DOHH2 (cell line): ENCODE results near the gene TRIM9.

ENCODE experiments used
- H3F3A ChIP-seq: fragments of 200-600 bp; sonication (generic), shearing (Covaris generic); 2 replicates; pipeline ENCODE4 v1.6.0; 2016; ENCODE audit warnings: antibody characterized with exemption, mild to moderate bottlenecking; ENCODE audit not compliant: control insufficient read depth, insufficient read depth
- H3K27ac ChIP-seq: fragments of 200-600 bp; sonication (generic); 2 replicates; pipeline ENCODE4 v1.5.1; 2014; ENCODE audit warnings: low read depth, mild to moderate bottlenecking, low read length, moderate library complexity
- H3K27me3 ChIP-seq: fragments of 200-600 bp; sonication (generic); 2 replicates; pipeline ENCODE4 v1.6.1; 2014; ENCODE audit warnings: mild to moderate bottlenecking, low read length, mixed read lengths; ENCODE audit not compliant: control insufficient read depth
- H3K36me3 ChIP-seq: fragments of 200-600 bp; sonication (generic); 2 replicates; pipeline ENCODE4 v1.6.1; 2014; ENCODE audit warnings: mild to moderate bottlenecking, low read length, moderate library complexity, mixed read lengths; ENCODE audit not compliant: control insufficient read depth
- H3K4me1 ChIP-seq: fragments of 200-600 bp; sonication (generic); 2 replicates; pipeline ENCODE4 v1.6.1; 2014; ENCODE audit warnings: mild to moderate bottlenecking, low read length, mixed read lengths; ENCODE audit not compliant: control insufficient read depth
- H3K4me2 ChIP-seq: fragments of 200-600 bp; sonication (generic); 2 replicates; pipeline ENCODE4 v1.6.0; 2014; ENCODE audit warnings: mild to moderate bottlenecking, low read length, moderate library complexity
- H3K4me3 ChIP-seq: fragments of 200-600 bp; sonication (generic); 2 replicates; pipeline ENCODE4 v1.5.1; 2014; ENCODE audit warnings: mild to moderate bottlenecking, low read length, mixed read lengths
- H3K79me2 ChIP-seq: fragments of 200-600 bp; sonication (generic); 2 replicates; pipeline ENCODE4 v1.6.1; 2014; ENCODE audit warnings: mild to moderate bottlenecking, low read length, mixed read lengths; ENCODE audit not compliant: control insufficient read depth
- H3K9me2 ChIP-seq: fragments of 200-600 bp; sonication (generic); replicated peaks from 2 replicates; pipeline ENCODE4 v1.6.1; 2014; ENCODE audit warnings: mild to moderate bottlenecking, low read length, mixed read lengths; ENCODE audit not compliant: control insufficient read depth
- H3K9me3 ChIP-seq: fragments of 200-600 bp; sonication (generic); 2 replicates; pipeline ENCODE4 v1.6.1; 2014; ENCODE audit warnings: antibody characterized with exemption, low read length, mixed read lengths; ENCODE audit not compliant: control insufficient read depth, insufficient read depth
- H4K20me1 ChIP-seq: fragments of 200-600 bp; sonication (generic); 2 replicates; pipeline ENCODE4 v1.6.0; 2014; ENCODE audit warnings: low read depth, mild to moderate bottlenecking, antibody characterized with exemption, low read length, moderate library complexity; ENCODE audit not compliant: control insufficient read depth, insufficient read depth
- CTCF ChIP-seq: fragments of 200-600 bp; sonication (generic); IDR thresholded peaks from one replicate; pipeline ENCODE4 v1.5.1; 2014; ENCODE audit warnings: antibody characterized with exemption, mild to moderate bottlenecking, low read depth, low read length; ENCODE audit not compliant: poor library complexity, severe bottlenecking
- EZH2phosphoT487 ChIP-seq: fragments of 200-600 bp; sonication (generic); IDR thresholded peaks from 2 replicates; pipeline ENCODE4 v1.6.1; 2017; ENCODE audit warnings: borderline replicate concordance, mild to moderate bottlenecking, antibody characterized with exemption, low read length, moderate library complexity, mixed read lengths

TRIM9 gene

GRCh38 chr14:50946234-50946935 is 148.5 kb downstream of the TRIM9 start:
- Histone ChIP-seq H3K79me2 (no peaks in the 10 kb centered on the region), H3F3A (peaks cover 3% of the 10 kb centered on the region; the same call in 1 of the 2 replicates), H3K9me2 (no peaks in the 10 kb centered on the region), H3K4me2 (no peak overlapping the region), H4K20me1 (no peaks in the 10 kb centered on the region), H3K27me3 (peaks cover 16% of the 10 kb centered on the region), H3K4me3 (no peak overlapping the region), H3K27ac (no peak overlapping the region), H3K4me1 (peaks cover 13% of the 10 kb centered on the region), H3K9me3 (no peaks in the 10 kb centered on the region), H3K36me3 (no peaks in the 10 kb centered on the region)
- TF ChIP-seq EZH2phosphoT487 (no peak), CTCF (no peak)

- H3K27me3 ChIP-seq = peaks cover 16% of the 10 kb centered on the region
- H3K79me2 ChIP-seq = no peaks in the 10 kb centered on the region
- H3K9me2 ChIP-seq = no peaks in the 10 kb centered on the region
- peaks cover 13% of the 10 kb centered on the region for H3K4me1 ChIP-seq
- TF ChIP-seq CTCF (no peak), EZH2phosphoT487 (no peak)
- no peaks in the 10 kb centered on the region for H4K20me1 ChIP-seq
- no peaks in the 10 kb centered on the region for H3K36me3 ChIP-seq
- H3F3A ChIP-seq = peaks cover 3% of the 10 kb centered on the region; the same call in 1 of the 2 replicates
- peak overlapping the region; percentile 95 for H3K4me2 ChIP-seq
- H3K4me3 ChIP-seq = peak overlapping the region; percentile 84
- H3K9me3 ChIP-seq = no peaks in the 10 kb centered on the region
- no peak overlapping the region for H3K27ac ChIP-seq
Observed at GRCh38 chr14:50944647-50945413, 150.1 kb downstream of the TRIM9 start.

GRCh38 chr14:50943943-50944646 is 150.8 kb downstream of the TRIM9 start, which contains the start of gene PYGL:
PYGL (minus strand) TSS chr14:50944483; CDS start chr14:50944403, 80 bp downstream.
- Histone ChIP-seq H3K4me3 (peak within 1 kb of the TSS; percentile 84), H3K4me1 (peaks cover 13% of the 10 kb centered on the region), H3K36me3 (no peaks in the 10 kb centered on the region), H3K9me3 (no peaks in the 10 kb centered on the region), H3K27me3 (peaks cover 16% of the 10 kb centered on the region), H3K4me2 (peak within 1 kb of the TSS; percentile 95), H3K79me2 (no peaks in the 10 kb centered on the region), H3K9me2 (no peaks in the 10 kb centered on the region), H4K20me1 (no peaks in the 10 kb centered on the region), H3K27ac (no peak within 1 kb of the TSS), H3F3A (peaks cover 3% of the 10 kb centered on the region; the same call in 1 of the 2 replicates)
- TF ChIP-seq EZH2phosphoT487 (no peak), CTCF (peak; percentile 16)
